ENCODE results near the gene LINC00237.

DNA sequence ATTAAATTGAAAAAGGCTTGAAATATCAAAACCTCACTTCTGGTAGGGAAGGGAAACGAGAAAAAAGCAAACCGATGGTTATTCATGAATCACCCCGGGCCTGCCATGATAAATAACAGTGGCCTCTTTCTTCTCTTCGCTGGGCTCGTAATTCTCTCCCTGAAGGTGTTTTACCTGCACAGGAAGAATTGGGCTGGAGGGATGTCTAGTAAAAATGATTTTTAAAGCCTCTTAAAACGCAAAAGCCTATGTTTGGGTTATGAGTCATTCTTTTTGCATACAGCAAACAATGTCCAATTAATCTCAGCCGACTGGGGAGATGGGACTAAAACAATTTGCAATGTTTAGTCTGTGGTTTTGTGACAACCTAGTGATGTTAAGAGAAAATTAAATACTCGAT lies 16.8 kb downstream of the LINC00237 start:
- TF ChIP-seq CTCF (IDR thresholded peaks at IDR 0.05) = no peak
- no peak for TF ChIP-seq POLR2A (IDR thresholded peaks at IDR 0.05)
